Mammary microvascular endothelial cell (primary cell): ENCODE results near the gene PCNT. TPM values are rescaled to one million over a fixed set of nuclear protein-coding genes. Genes with fewer than 3 reads are reported as not detected.

Source experiments
- total RNA-seq: library from RNA; depleted of rRNA; stranded (reverse); fragments of >200 nt; gene quantifications from 2 replicates; pipeline ENCODE4 v1.2.3, GENCODE V29; 2015

PCNT gene, protein sequence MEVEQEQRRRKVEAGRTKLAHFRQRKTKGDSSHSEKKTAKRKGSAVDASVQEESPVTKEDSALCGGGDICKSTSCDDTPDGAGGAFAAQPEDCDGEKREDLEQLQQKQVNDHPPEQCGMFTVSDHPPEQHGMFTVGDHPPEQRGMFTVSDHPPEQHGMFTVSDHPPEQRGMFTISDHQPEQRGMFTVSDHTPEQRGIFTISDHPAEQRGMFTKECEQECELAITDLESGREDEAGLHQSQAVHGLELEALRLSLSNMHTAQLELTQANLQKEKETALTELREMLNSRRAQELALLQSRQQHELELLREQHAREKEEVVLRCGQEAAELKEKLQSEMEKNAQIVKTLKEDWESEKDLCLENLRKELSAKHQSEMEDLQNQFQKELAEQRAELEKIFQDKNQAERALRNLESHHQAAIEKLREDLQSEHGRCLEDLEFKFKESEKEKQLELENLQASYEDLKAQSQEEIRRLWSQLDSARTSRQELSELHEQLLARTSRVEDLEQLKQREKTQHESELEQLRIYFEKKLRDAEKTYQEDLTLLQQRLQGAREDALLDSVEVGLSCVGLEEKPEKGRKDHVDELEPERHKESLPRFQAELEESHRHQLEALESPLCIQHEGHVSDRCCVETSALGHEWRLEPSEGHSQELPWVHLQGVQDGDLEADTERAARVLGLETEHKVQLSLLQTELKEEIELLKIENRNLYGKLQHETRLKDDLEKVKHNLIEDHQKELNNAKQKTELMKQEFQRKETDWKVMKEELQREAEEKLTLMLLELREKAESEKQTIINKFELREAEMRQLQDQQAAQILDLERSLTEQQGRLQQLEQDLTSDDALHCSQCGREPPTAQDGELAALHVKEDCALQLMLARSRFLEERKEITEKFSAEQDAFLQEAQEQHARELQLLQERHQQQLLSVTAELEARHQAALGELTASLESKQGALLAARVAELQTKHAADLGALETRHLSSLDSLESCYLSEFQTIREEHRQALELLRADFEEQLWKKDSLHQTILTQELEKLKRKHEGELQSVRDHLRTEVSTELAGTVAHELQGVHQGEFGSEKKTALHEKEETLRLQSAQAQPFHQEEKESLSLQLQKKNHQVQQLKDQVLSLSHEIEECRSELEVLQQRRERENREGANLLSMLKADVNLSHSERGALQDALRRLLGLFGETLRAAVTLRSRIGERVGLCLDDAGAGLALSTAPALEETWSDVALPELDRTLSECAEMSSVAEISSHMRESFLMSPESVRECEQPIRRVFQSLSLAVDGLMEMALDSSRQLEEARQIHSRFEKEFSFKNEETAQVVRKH (N-terminal part only)
- total RNA-seq: 17.8 and 29.8 TPM in 2 replicates

GRCh38 chr21:46323710-46324389, at the start of gene PCNT, which contains the start of gene C21orf58:
PCNT (plus strand) TSS chr21:46324156; CDS start chr21:46324229, 73 bp downstream.
C21orf58 (minus strand) TSS chr21:46323870; CDS start chr21:46322738, 1,132 bp downstream.

DNA sequence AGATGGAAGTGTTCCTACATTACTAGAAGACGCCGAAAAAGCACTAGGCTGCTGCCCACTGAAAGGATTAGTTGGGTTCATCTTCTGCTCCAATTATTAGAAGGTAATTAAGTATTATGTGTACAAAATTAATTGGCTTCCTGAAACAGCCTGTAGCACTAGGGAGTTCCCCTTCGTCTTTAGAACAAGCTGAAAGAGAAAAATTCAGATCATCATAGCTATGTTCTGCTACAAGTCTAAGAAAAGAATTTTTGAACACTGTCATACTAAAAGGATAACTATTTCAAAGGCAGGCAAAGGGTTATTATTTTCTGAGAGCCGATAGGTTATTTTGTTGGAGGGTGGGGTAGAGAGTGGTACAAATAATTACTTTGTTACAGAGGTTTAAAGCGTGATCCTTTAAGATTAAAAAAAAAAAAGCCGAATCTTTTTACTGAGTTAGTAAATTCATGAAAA, 38.7 kb upstream of the PCNT start, which contains the start of gene MCM3AP:
Gene MCM3AP, minus strand, starts transcription at position 406 of the 456 bp plus-strand sequence. Its CDS starts 325 bp downstream, at position 81.

DNA sequence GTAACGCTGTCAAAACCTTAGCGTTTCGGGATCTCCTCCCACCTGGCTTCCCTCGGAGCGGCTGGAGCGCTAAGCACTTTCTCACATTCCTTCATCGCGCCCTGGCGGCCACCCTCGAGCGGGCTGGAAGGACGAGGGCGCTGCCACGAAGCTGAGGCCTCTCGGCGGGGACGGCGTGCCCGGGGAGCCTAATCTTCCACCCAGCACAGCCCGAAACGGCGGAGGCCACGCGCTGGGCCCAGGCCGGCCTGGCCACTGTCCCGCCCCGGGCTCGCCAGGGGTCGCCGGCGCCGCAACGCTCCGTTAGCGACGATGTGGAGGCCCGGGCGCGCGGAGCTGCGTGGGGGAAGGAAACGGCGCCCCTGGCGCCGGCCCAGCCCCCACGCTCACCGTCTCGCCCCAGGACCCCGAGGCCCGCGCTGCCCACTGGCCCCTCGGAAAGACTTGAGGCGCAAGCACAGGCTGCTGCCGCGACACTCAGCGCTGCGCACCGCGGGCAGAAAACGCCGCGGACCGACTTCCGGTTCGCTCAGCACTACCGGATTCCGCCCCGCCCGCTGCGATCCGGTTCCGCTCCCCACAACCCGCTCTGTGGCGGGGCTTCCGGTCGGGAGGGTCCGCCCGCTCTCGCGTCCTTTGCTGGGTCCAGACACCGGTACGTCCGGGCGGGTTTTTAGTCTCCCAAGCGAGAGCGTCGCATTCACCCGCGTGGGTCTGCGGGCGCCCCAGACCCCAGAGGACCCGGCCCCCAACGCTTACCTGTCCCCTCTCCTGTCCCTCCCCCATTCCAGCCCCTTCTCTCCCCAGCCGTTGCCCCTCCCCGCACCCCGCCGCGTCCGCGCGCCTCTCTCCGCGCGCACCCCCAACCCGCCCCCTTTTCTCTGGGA, 38.0 kb upstream of the PCNT start, which contains the start of gene YBEY:
Gene YBEY, plus strand, starts transcription at position 582 of the 887 bp plus-strand sequence. CDS start 572 bp downstream, outside the sequence.

GRCh38 chr21:46458315-46459023, 134.5 kb downstream of the PCNT start, which contains the start of gene DIP2A:
DIP2A (plus strand) TSS chr21:46458891; CDS start chr21:46459132, 241 bp downstream.

Other genes starting within 250 kb of the PCNT start
- gene COL6A2, start 226.0 kb upstream of the PCNT start, total RNA-seq: 2.7 and 2.8 TPM in 2 replicates
- gene FTCD, start 168.6 kb upstream of the PCNT start, total RNA-seq: not detected in 2 replicates
- 12.0 and 14.5 TPM in 2 replicates for gene SPATC1L, start 139.7 kb upstream of the PCNT start, total RNA-seq
- gene LSS, start 95.4 kb upstream of the PCNT start, total RNA-seq: 113 and 122 TPM in 2 replicates
- gene MCM3AP, start 38.5 kb upstream of the PCNT start, total RNA-seq: 32.6 and 45.0 TPM in 2 replicates
- gene YBEY, start 37.8 kb upstream of the PCNT start, total RNA-seq: 13.8 and 17.2 TPM in 2 replicates
- 6.1 and 6.6 TPM in 2 replicates for gene C21orf58, start 286 bp upstream of the PCNT start, total RNA-seq
- 18.4 and 21.1 TPM in 2 replicates for gene DIP2A, start 134.7 kb downstream of the PCNT start, total RNA-seq